Retinal pigment epithelial cell (primary cell): ENCODE data around the gene HSPA4.
"Not testable (repeated sequence)": the region's sequence is repeated elsewhere in the genome, so short reads cannot be mapped to it uniquely, and the experiment has no call there.

ENCODE experiments used
- DNase-seq: peaks from one replicate; pipeline ENCODE4 v3.0.0-alpha.2; 2010; ENCODE audit warnings: low read depth
- H3K4me3 ChIP-seq: 2 replicates; pipeline ENCODE4 v1.5.1; 2011; ENCODE audit warnings: mild to moderate bottlenecking, low read length, control low read depth, moderate library complexity
- TF ChIP-seq, protein P1 (sequence below): conservative IDR thresholded peaks from 2 replicates; pipeline ENCODE4 v1.5.1; 2011; ENCODE audit warnings: low read depth, low read length, control low read depth, inconsistent platforms

The HSPA4 gene

GRCh38 chr5:133124891-133125290 lies 73.1 kb downstream of the HSPA4 start:
- DNase-seq, result no peak
- TF ChIP-seq, protein P1, sequence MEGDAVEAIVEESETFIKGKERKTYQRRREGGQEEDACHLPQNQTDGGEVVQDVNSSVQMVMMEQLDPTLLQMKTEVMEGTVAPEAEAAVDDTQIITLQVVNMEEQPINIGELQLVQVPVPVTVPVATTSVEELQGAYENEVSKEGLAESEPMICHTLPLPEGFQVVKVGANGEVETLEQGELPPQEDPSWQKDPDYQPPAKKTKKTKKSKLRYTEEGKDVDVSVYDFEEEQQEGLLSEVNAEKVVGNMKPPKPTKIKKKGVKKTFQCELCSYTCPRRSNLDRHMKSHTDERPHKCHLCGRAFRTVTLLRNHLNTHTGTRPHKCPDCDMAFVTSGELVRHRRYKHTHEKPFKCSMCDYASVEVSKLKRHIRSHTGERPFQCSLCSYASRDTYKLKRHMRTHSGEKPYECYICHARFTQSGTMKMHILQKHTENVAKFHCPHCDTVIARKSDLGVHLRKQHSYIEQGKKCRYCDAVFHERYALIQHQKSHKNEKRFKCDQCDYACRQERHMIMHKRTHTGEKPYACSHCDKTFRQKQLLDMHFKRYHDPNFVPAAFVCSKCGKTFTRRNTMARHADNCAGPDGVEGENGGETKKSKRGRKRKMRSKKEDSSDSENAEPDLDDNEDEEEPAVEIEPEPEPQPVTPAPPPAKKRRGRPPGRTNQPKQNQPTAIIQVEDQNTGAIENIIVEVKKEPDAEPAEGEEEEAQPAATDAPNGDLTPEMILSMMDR, result no peak
- no peak overlapping the region for H3K4me3 ChIP-seq

DNA sequence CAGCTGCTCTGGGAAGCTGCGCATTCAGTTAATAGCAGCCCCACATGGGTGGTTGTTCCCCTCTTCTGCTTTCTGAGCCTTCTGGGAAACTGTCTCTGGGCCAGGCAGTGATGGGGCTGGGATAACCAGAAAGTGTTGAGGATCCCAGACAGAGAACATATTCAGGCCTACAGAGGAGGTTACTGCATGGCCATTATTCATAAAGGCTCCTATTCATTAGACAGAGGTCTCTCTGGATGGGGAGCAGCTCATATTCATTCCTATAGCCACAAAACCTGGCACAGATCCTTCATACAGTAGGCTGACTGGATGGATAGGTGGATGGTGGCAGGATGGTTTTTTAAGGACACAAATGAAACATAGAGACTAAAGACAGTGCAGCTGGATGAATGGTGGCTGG lies 76.3 kb downstream of the HSPA4 start:
- TF ChIP-seq, protein P1, result no peak
- H3K4me3 ChIP-seq, result no peak overlapping the region
- no peak for DNase-seq

DNA sequence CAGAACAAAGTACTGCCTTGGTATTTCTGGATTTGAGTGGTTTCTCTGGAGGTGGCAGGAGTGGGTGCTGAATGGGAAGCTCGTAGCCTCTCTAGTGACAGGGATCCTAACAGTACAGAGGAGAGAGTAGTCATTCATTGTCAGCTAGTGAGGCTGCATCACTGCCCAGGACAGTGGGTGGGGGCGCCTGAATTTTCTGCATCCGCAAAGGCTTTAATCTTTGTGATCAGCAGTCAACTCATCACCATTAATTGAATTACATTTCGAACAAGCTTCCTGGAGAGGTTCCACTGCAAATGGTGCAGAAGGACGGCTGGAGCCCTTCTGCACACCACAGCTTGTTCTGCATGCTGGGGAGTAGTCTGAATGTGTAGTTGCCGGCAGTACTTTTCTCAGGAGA lies 77.5 kb downstream of the HSPA4 start:
- no peak overlapping the region for H3K4me3 ChIP-seq
- no peak for DNase-seq
- TF ChIP-seq, protein P1, result no peak

DNA sequence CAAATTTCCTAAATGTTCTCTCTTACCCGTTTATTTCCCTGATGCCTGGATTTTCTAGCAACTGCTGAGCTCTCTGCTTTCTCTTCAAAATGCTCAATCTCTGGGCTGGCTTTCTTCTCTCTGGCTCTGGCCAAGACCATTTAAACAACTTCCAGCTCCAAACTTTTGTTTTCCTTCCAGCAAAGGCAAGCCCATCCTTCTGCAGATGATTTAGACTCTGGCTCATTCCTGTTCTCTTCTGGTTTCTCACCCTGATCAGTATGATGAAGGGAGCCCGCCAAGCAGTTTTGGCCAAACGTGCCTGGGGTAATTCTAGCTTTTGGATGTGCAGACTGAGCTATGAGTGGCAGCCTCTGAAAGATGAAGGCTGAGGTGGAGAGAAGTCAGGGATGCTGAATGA lies 78.1 kb downstream of the HSPA4 start:
- TF ChIP-seq, protein P1, result no peak
- DNase-seq, result no peak
- no peak overlapping the region for H3K4me3 ChIP-seq

GRCh38 chr5:133130387-133131118 lies 78.7 kb downstream of the HSPA4 start:
- H3K4me3 ChIP-seq, result no peak overlapping the region
- DNase-seq, result no peak
- TF ChIP-seq, protein P1, result no peak

DNA sequence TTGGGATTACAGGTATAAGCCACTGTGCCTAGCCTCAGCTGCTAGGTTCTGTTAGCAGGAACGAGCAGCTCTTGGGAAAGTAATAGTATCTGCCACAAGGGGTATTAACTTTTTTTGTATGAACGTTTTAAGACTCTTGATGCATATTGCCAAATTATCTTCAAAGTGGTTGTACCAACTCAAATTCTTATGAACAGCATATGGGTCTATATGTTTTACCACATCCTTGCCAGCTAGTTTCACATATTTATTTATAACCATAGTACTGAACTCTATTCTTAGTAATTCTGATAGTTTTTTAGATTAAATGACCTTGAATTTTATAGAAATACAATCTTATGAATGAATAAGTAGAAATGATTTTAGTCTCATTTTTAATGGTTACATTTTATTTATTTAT lies 80.9 kb downstream of the HSPA4 start:
- TF ChIP-seq, protein P1, result no peak
- no peak for DNase-seq
- H3K4me3 ChIP-seq, result no peak overlapping the region

DNA sequence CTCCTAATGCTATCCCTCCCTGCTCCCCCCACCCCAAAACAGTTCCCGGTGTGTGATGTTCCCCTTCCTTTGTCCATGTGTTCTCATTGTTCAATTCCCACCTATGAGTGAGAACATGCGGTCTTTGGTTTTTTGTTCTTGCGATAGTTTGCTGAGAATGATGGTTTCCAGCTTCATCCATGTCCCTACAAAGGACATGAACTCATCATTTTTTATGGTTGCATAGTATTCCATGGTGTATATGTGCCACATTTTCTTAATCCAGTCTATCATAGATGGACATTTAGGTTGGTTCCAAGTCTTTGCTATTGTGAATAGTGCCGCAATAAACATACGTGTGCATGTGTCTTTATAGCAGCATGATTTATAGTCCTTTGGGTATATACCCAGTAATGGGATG lies 81.4 kb downstream of the HSPA4 start:
- not testable (repeated sequence) for DNase-seq, H3K4me3 ChIP-seq

GRCh38 chr5:133136890-133137289 lies 85.1 kb downstream of the HSPA4 start:
- DNase-seq, H3K4me3 ChIP-seq: not testable (repeated sequence)
